WTC11 (cell line): ENCODE results near the gene ZNF683.

ENCODE experiments used
- KAT7 ChIP-seq: sonication (generic); formaldehyde crosslinking; IDR thresholded peaks from 2 replicates; pipeline ENCODE4 v1.8.1; 2023; ENCODE audit warnings: missing genetic modification reagents, mild to moderate bottlenecking, borderline replicate concordance
- MAX ChIP-seq: sonication (generic); formaldehyde crosslinking; IDR thresholded peaks from 2 replicates; pipeline ENCODE4 v1.8.0; 2022; ENCODE audit warnings: mild to moderate bottlenecking, missing genetic modification reagents
- TF ChIP-seq, protein P1 (sequence below): sonication (generic); formaldehyde crosslinking; conservative IDR thresholded peaks from 2 replicates; pipeline ENCODE4 v1.8.1; 2023; ENCODE audit warnings: mild to moderate bottlenecking, low read depth, missing genetic modification reagents, moderate library complexity
- TF ChIP-seq, protein P2 (sequence below): sonication (generic); formaldehyde crosslinking; IDR thresholded peaks from 2 replicates; pipeline ENCODE4 v1.8.1; 2023; ENCODE audit warnings: mild to moderate bottlenecking, missing genetic modification reagents, moderate library complexity
- TF ChIP-seq, protein P3 (sequence below): sonication (generic); formaldehyde crosslinking; IDR thresholded peaks from 2 replicates; pipeline ENCODE4 v1.8.1; 2023; ENCODE audit warnings: mild to moderate bottlenecking, missing genetic modification reagents, borderline replicate concordance
- TF ChIP-seq, protein P4 (sequence below): fragments of 200-600 bp; IDR thresholded peaks from 2 replicates; pipeline ENCODE4 v1.8.0; 2022; ENCODE audit warnings: antibody characterized with exemption

DNA sequence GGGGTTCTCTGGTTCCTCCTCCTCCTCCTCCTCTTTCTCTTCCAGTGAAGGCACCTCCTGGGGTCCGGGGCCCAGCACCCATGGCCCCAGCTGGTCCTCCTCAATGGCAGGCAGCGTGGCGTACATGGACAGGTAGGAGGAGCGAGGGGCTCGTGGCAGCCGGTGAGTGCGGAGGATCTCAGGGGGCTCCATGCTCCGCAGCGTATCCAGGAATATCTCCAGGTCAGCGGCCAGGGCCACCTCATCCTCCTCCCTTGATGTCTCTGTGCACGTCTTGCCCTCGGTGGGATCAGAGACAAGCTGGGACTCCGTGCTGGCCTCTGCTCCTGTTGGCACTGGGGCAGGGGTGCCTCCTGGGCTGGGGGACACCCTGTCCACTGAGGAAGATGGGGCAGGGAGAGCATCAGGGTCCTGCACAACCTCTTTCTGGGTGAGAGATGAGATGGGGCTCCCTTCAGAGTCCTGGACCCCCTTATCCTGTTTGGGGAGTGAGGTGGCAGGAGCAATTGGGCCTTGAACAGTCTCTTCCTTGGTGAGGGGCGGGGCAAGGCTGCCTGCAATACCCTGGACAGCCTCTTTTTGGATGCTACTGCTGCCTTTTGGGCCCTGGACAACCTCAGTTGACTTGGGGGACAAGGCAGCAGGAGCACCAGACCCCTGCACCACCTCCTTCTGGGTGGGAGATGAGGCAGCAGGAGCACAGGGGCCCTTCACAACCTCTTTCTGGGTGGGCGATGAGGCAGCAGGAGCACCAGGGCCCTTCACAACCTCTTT, 28.2 kb downstream of the ZNF683 start:
- TF ChIP-seq, protein P1, sequence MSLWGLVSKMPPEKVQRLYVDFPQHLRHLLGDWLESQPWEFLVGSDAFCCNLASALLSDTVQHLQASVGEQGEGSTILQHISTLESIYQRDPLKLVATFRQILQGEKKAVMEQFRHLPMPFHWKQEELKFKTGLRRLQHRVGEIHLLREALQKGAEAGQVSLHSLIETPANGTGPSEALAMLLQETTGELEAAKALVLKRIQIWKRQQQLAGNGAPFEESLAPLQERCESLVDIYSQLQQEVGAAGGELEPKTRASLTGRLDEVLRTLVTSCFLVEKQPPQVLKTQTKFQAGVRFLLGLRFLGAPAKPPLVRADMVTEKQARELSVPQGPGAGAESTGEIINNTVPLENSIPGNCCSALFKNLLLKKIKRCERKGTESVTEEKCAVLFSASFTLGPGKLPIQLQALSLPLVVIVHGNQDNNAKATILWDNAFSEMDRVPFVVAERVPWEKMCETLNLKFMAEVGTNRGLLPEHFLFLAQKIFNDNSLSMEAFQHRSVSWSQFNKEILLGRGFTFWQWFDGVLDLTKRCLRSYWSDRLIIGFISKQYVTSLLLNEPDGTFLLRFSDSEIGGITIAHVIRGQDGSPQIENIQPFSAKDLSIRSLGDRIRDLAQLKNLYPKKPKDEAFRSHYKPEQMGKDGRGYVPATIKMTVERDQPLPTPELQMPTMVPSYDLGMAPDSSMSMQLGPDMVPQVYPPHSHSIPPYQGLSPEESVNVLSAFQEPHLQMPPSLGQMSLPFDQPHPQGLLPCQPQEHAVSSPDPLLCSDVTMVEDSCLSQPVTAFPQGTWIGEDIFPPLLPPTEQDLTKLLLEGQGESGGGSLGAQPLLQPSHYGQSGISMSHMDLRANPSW (CRISPR knock-in tag): no peak
- TF ChIP-seq, protein P2, sequence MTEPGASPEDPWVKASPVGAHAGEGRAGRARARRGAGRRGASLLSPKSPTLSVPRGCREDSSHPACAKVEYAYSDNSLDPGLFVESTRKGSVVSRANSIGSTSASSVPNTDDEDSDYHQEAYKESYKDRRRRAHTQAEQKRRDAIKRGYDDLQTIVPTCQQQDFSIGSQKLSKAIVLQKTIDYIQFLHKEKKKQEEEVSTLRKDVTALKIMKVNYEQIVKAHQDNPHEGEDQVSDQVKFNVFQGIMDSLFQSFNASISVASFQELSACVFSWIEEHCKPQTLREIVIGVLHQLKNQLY (CRISPR knock-in tag): no peak
- TF ChIP-seq MAX (CRISPR knock-in tag) (no peak), KAT7 (CRISPR knock-in tag) (no peak)
- TF ChIP-seq, protein P3, sequence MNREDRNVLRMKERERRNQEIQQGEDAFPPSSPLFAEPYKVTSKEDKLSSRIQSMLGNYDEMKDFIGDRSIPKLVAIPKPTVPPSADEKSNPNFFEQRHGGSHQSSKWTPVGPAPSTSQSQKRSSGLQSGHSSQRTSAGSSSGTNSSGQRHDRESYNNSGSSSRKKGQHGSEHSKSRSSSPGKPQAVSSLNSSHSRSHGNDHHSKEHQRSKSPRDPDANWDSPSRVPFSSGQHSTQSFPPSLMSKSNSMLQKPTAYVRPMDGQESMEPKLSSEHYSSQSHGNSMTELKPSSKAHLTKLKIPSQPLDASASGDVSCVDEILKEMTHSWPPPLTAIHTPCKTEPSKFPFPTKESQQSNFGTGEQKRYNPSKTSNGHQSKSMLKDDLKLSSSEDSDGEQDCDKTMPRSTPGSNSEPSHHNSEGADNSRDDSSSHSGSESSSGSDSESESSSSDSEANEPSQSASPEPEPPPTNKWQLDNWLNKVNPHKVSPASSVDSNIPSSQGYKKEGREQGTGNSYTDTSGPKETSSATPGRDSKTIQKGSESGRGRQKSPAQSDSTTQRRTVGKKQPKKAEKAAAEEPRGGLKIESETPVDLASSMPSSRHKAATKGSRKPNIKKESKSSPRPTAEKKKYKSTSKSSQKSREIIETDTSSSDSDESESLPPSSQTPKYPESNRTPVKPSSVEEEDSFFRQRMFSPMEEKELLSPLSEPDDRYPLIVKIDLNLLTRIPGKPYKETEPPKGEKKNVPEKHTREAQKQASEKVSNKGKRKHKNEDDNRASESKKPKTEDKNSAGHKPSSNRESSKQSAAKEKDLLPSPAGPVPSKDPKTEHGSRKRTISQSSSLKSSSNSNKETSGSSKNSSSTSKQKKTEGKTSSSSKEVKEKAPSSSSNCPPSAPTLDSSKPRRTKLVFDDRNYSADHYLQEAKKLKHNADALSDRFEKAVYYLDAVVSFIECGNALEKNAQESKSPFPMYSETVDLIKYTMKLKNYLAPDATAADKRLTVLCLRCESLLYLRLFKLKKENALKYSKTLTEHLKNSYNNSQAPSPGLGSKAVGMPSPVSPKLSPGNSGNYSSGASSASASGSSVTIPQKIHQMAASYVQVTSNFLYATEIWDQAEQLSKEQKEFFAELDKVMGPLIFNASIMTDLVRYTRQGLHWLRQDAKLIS (CRISPR knock-in tag): no peak
- TF ChIP-seq, protein P4, sequence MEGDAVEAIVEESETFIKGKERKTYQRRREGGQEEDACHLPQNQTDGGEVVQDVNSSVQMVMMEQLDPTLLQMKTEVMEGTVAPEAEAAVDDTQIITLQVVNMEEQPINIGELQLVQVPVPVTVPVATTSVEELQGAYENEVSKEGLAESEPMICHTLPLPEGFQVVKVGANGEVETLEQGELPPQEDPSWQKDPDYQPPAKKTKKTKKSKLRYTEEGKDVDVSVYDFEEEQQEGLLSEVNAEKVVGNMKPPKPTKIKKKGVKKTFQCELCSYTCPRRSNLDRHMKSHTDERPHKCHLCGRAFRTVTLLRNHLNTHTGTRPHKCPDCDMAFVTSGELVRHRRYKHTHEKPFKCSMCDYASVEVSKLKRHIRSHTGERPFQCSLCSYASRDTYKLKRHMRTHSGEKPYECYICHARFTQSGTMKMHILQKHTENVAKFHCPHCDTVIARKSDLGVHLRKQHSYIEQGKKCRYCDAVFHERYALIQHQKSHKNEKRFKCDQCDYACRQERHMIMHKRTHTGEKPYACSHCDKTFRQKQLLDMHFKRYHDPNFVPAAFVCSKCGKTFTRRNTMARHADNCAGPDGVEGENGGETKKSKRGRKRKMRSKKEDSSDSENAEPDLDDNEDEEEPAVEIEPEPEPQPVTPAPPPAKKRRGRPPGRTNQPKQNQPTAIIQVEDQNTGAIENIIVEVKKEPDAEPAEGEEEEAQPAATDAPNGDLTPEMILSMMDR: no peak
